Neuronal stem cell (in vitro differentiated cells): ENCODE data around the gene TBRG4.

ENCODE experiments used
- DNase-seq: peaks from one replicate; pipeline ENCODE4 v3.0.0-alpha.2; 2013; ENCODE audit warnings: low spot score
- H2AFZ ChIP-seq: one replicate; pipeline ENCODE4 v1.6.1; 2013; ENCODE audit warnings: mild to moderate bottlenecking, low read length, inconsistent platforms
- H2AK5ac ChIP-seq: 2 replicates; pipeline ENCODE4 v1.6.1; 2013; ENCODE audit warnings: low read depth, mild to moderate bottlenecking, inconsistent platforms, low read length, moderate library complexity, mixed read lengths
- H2BK120ac ChIP-seq: 2 replicates; pipeline ENCODE4 v1.6.1; 2013; ENCODE audit warnings: low read depth, mild to moderate bottlenecking, inconsistent platforms, low read length, moderate library complexity, mixed read lengths
- H2BK12ac ChIP-seq: one replicate; pipeline ENCODE4 v1.6.1; 2013; ENCODE audit warnings: low read length, inconsistent platforms
- H2BK15ac ChIP-seq: 2 replicates; pipeline ENCODE4 v1.6.1; 2013; ENCODE audit warnings: mild to moderate bottlenecking, low read length, inconsistent platforms, mixed read lengths
- H2BK5ac ChIP-seq: one replicate; pipeline ENCODE4 v1.6.1; 2013; ENCODE audit warnings: inconsistent platforms, mild to moderate bottlenecking, low read length, moderate library complexity
- H3K14ac ChIP-seq: one replicate; pipeline ENCODE4 v1.6.1; 2013; ENCODE audit warnings: low read length, inconsistent platforms
- H3K18ac ChIP-seq: 2 replicates; pipeline ENCODE4 v1.6.1; 2013; ENCODE audit warnings: low read length, inconsistent platforms
- H3K23ac ChIP-seq: 2 replicates; pipeline ENCODE4 v1.6.1; 2013; ENCODE audit warnings: low read depth, mild to moderate bottlenecking, mixed read lengths, low read length, inconsistent platforms; ENCODE audit not compliant: poor library complexity
- H3K27ac ChIP-seq: replicated peaks from 3 replicates; pipeline ENCODE4 v1.5.1; 2013; ENCODE audit warnings: low read length, inconsistent platforms
- H3K27me3 ChIP-seq, 3 experiments: 2 replicates each; pipeline ENCODE4 v1.6.1; 2013; ENCODE audit warnings: low read length in 3 of 3, mild to moderate bottlenecking in 2 of 3, inconsistent platforms in 1 of 3, low read depth in 1 of 3, mixed read lengths in 1 of 3, moderate library complexity in 1 of 3; ENCODE audit not compliant: control insufficient read depth in 3 of 3, insufficient read depth in 3 of 3
- H3K36me3 ChIP-seq, 2 donors: replicated peaks in 1 of 2; 2 replicates each; pipeline ENCODE4 v1.6.1; 2013; ENCODE audit warnings: low read length in 2 of 2; ENCODE audit not compliant: control insufficient read depth in 2 of 2, insufficient read depth in 2 of 2
- H3K4ac ChIP-seq: 2 replicates; pipeline ENCODE4 v1.6.1; 2013; ENCODE audit warnings: inconsistent platforms, mild to moderate bottlenecking, low read length, moderate library complexity
- H3K4me1 ChIP-seq, 2 donors: 1 replicate in 1 of 2; 2 replicates in 1 of 2; pipeline ENCODE4 v1.6.1; 2013; ENCODE audit warnings: low read length in 2 of 2, low read depth in 1 of 2; ENCODE audit not compliant: control insufficient read depth in 2 of 2, insufficient read depth in 1 of 2
- H3K4me2 ChIP-seq: one replicate; pipeline ENCODE4 v1.6.1; 2013; ENCODE audit warnings: mild to moderate bottlenecking, low read length, inconsistent platforms; ENCODE audit not compliant: insufficient read depth, poor library complexity, severe bottlenecking
- H3K4me3 ChIP-seq, 2 donors: 2 replicates each; pipeline ENCODE4 v1.5.1; 2013; ENCODE audit warnings: low read length in 2 of 2, mild to moderate bottlenecking in 2 of 2, inconsistent platforms in 1 of 2, moderate library complexity in 1 of 2
- H3K79me1 ChIP-seq: one replicate; pipeline ENCODE4 v1.6.1; 2013; ENCODE audit warnings: low read depth, mild to moderate bottlenecking, inconsistent platforms, low read length, moderate library complexity
- H3K9ac ChIP-seq: one replicate; pipeline ENCODE4 v1.6.1; 2013; ENCODE audit warnings: mild to moderate bottlenecking, low read depth, low read length, inconsistent platforms; ENCODE audit not compliant: poor library complexity
- H3K9me3 ChIP-seq, 2 donors: replicated peaks in 1 of 2; 2 replicates each; pipeline versions ENCODE3 to v1.6.1; 2013; ENCODE audit warnings: low read length in 2 of 2, mild to moderate bottlenecking in 2 of 2, inconsistent platforms in 1 of 2, low read depth in 1 of 2, mixed read lengths in 1 of 2, moderate library complexity in 1 of 2; ENCODE audit not compliant: control insufficient read depth in 2 of 2, insufficient read depth in 1 of 2
- H4K8ac ChIP-seq: one replicate; pipeline ENCODE4 v1.6.1; 2013; ENCODE audit warnings: low read depth, mild to moderate bottlenecking, inconsistent platforms, low read length, moderate library complexity
- H4K91ac ChIP-seq: one replicate; pipeline ENCODE4 v1.6.1; 2013; ENCODE audit warnings: low read length, low read depth, mild to moderate bottlenecking, inconsistent platforms; ENCODE audit not compliant: poor library complexity
- WGBS, 2 donors: extraction: QIAGEN DNeasy Blood & Tissue Kit; methylation state at CpG; one replicate each; pipeline ENCODE4 v1.1.7; 2013; ENCODE audit warnings: missing lambda C conversion rate in 2 of 2, mixed read lengths in 1 of 2; ENCODE audit not compliant: insufficient read length in 2 of 2, insufficient replicate concordance in 1 of 2; ENCODE audit errors: extremely low coverage in 2 of 2; 5-methylcytosine and 5-hydroxymethylcytosine counted together

TBRG4 gene

DNA sequence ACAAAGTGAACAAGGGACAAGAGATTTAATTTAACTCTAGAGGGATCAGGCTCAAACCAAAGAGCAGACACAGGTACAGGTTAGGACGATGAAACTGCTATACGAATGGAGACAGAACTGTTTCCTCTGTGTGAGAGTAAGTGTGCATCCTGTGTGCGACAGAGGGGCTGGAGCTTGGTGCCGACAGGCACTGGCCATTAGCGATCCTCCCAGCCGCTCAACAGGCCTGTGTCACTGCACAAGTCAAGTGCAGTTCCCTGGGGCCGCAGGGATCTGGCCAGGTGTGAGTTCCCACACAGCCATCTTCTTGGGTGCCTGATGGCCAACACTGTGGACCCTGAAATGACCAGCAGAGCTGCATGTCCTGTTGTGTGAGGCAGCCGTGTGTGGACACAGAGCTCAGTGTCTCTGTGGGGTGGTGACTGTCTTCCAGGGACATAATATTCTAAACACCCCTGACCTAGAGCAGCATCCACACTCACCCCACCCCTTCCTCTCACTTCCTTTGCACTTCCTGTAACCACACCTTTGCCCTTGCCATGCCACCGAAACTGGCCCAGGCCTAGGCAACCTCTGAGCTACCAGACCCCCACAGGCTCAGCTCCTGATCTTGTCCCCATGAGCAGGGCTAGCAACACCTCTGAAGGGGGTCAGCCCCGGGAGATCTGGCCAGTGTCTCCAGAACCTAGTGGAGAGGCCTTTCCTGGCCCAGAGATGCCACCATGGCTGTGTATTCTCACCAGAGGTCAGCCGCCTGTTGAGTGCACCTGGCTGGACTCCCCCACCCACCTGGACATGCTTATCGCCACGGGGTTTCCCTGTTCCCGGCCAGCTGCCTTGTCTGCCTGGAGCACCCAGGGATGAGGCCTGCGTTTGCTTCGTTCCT is 11.7 kb upstream of the TBRG4 start:
- H3K23ac ChIP-seq, result peak overlapping the region; percentile 61
- H2BK15ac ChIP-seq, result peak overlapping the region; percentile 83
- H2BK120ac ChIP-seq, result no peak overlapping the region
- H3K14ac ChIP-seq, result no peak overlapping the region
- H3K4ac ChIP-seq, result no peak overlapping the region
- peaks cover 0 to 3% (median 2%) of the 10 kb centered on the region in 3 experiments for H3K27me3 ChIP-seq
- no CpG with 5 or more reads among the region's 16 CpGs for WGBS, 2 donors
- H3K79me1 ChIP-seq, result no peaks in the 10 kb centered on the region
- no peak overlapping the region for H4K91ac ChIP-seq
- no peak overlapping the region for H3K4me2 ChIP-seq
- no peak overlapping the region for H3K27ac ChIP-seq
- H3K36me3 ChIP-seq, result no peaks in the 10 kb centered on the region
- no peak overlapping the region for H2BK5ac ChIP-seq
- H2AK5ac ChIP-seq, result peak overlapping the region; percentile 73
- H3K4me3 ChIP-seq, result no peak overlapping the region
- no peak overlapping the region for H2BK12ac ChIP-seq
- H3K18ac ChIP-seq, result peak overlapping the region; percentile 72
- peaks cover 5 to 9% of the 10 kb centered on the region in 2 donors for H3K4me1 ChIP-seq
- H3K9me3 ChIP-seq, result no peaks in the 10 kb centered on the region
- no peak for DNase-seq
- H4K8ac ChIP-seq, result no peak overlapping the region
- H2AFZ ChIP-seq, result peak overlapping the region; percentile 55
- peak overlapping the region; percentile 30 for H3K9ac ChIP-seq

GRCh38 chr7:45119550-45119949 is 8.1 kb upstream of the TBRG4 start:
- H3K9ac ChIP-seq, result no peak overlapping the region
- no CpG with 5 or more reads among the region's 3 CpGs for WGBS, 2 donors
- no peak for DNase-seq

DNA sequence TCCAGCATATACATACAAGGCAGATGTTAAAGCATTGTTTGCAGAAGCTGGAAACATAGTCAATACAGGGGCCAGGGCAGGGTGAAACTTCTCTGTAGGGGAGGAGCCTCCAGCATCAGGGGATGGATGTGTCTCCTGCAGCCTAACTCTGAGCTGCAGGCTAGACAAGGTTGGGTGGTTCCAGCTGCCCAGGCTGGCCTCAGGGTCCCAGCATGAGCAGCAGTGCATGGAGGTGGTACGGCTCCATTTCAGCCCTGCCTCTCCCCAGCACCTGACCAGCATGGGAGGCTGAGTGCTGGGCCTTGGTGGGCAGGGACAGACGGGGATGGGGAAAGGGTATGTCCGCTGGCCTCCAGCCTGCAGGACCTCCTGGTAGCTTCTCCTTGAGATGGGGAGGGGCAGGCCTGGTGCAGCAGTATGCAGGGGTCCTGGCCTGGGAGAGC is 7.4 kb upstream of the TBRG4 start:
- Histone ChIP-seq H3K4me2 (no peak overlapping the region), H2BK15ac (peak overlapping the region; percentile 24), H3K9me3 (no peaks in the 10 kb centered on the region), H2BK5ac (peak overlapping the region; percentile 94), H4K8ac (no peak overlapping the region), H2AFZ (no peak overlapping the region), H2BK12ac (no peak overlapping the region), H3K4ac (no peak overlapping the region), H3K23ac (peak overlapping the region; percentile 57), H3K36me3 (no peaks in the 10 kb centered on the region), H3K79me1 (no peaks in the 10 kb centered on the region), H2BK120ac (no peak overlapping the region), H3K4me3 (no peak overlapping the region), H3K27ac (no peak overlapping the region), H3K27me3 (peaks cover 0 to 9% (median 2%) of the 10 kb centered on the region in 3 experiments), H4K91ac (no peak overlapping the region), H3K18ac (peak overlapping the region; percentile 58), H3K14ac (no peak overlapping the region), H2AK5ac (peak overlapping the region; percentile 32), H3K4me1 (peaks cover 0 to 3% of the 10 kb centered on the region in 2 donors), H3K9ac (peak overlapping the region; percentile 33)
- WGBS, 2 donors, result no CpG with 5 or more reads among the region's 3 CpGs
- DNase-seq, result no peak

More at GRCh38 chr7:45119550-45119949, 8.1 kb upstream of the TBRG4 start:
- Histone ChIP-seq H2BK12ac (no peak overlapping the region), H2AFZ (no peak overlapping the region), H2AK5ac (peak overlapping the region; percentile 32), H3K9me3 (no peaks in the 10 kb centered on the region), H3K36me3 (no peaks in the 10 kb centered on the region), H3K23ac (no peak overlapping the region), H3K18ac (no peak overlapping the region), H3K4ac (no peak overlapping the region), H2BK120ac (no peak overlapping the region), H4K8ac (no peak overlapping the region), H3K79me1 (no peaks in the 10 kb centered on the region), H3K4me2 (no peak overlapping the region), H2BK15ac (no peak overlapping the region), H3K14ac (no peak overlapping the region), H3K27ac (no peak overlapping the region), H3K4me1 (peaks cover 0 to 9% of the 10 kb centered on the region in 2 donors), H4K91ac (no peak overlapping the region), H3K4me3 (no peak overlapping the region), H2BK5ac (peak overlapping the region; percentile 94), H3K27me3 (peaks cover 0 to 9% (median 2%) of the 10 kb centered on the region in 3 experiments)

DNA sequence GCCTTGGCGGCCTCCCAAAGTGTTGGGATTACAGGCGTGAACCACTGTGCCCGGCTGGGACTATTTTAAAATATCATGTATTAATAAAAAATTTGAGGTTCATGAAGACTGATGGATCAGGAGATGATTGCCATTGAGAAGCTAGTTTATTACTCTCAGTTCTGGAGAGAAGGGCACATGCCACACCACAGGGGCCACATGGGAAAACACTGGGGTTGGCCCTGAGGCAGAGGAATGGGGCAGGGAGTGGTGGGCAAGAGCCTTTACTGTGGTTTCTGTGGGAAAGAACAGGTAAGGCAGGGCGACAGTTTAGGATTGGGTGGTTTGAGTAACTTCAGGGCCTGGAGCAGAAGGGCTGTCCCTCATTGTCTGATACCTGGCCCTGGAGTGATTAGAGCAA is 6.8 kb upstream of the TBRG4 start:
- Histone ChIP-seq H3K4me1 (no peaks in the 10 kb centered on the region), H2AK5ac (no peak overlapping the region)
- no CpG with 5 or more reads among the region's 4 CpGs for WGBS, 2 donors

More for the DNA sequence above, 6.8 kb upstream of the TBRG4 start:
- DNase-seq, result no peak
- no peak overlapping the region for H3K23ac ChIP-seq
- no peaks in the 10 kb centered on the region for H3K36me3 ChIP-seq
- no peak overlapping the region for H3K18ac ChIP-seq
- H3K27me3 ChIP-seq, result peaks cover 0 to 9% (median 2%) of the 10 kb centered on the region in 3 experiments
- H3K4ac ChIP-seq, result no peak overlapping the region
- no peaks in the 10 kb centered on the region for H3K9me3 ChIP-seq
- no peak overlapping the region for H2BK15ac ChIP-seq
- H2BK5ac ChIP-seq, result no peak overlapping the region
- no peak overlapping the region for H4K8ac ChIP-seq
- no peak overlapping the region for H2BK120ac ChIP-seq
- no peak overlapping the region for H3K4me2 ChIP-seq
- no peak overlapping the region for H2BK12ac ChIP-seq
- no peaks in the 10 kb centered on the region for H3K79me1 ChIP-seq
- H3K14ac ChIP-seq, result no peak overlapping the region
- no peak overlapping the region for H3K27ac ChIP-seq
- no peak overlapping the region for H3K9ac ChIP-seq
- H3K4me3 ChIP-seq, result no peak overlapping the region
- no peak overlapping the region for H2AFZ ChIP-seq
- H4K91ac ChIP-seq, result no peak overlapping the region
